Keratinocyte (primary cell): ENCODE results near the gene MGAT1. TPM values are rescaled to one million over a fixed set of nuclear protein-coding genes. Genes with fewer than 3 reads are reported as not detected.

ENCODE experiments used
- DNase-seq: peaks from one replicate; pipeline ENCODE4 v3.0.0-alpha.2; 2011; ENCODE audit warnings: low read depth, missing footprints, low spot score
- FAIRE-seq: peaks from 2 replicates; lab custom pipeline; 2011; peaks lifted over from hg19 to GRCh38; lab: Jason Lieb, UNC
- H2AFZ ChIP-seq: 2 replicates; pipeline ENCODE4 v1.6.0; 2012; ENCODE audit warnings: low read length, control low read depth, inconsistent platforms; ENCODE audit not compliant: control insufficient read depth
- H3K27ac ChIP-seq: 2 replicates; pipeline ENCODE4 v1.5.1; 2011; ENCODE audit warnings: low read length; ENCODE audit not compliant: control insufficient read depth, insufficient read depth
- H3K27me3 ChIP-seq: 3 replicates; pipeline ENCODE4 v1.6.0; 2011; ENCODE audit warnings: low read length; ENCODE audit not compliant: control insufficient read depth, insufficient read depth; ENCODE audit errors: extremely low read depth
- H3K36me3 ChIP-seq, 2 experiments: 2 replicates in 1 of 2; 3 replicates in 1 of 2; pipeline ENCODE4 v1.5.1; 2011; ENCODE audit warnings: low read length in 2 of 2, mild to moderate bottlenecking in 1 of 2; ENCODE audit not compliant: control insufficient read depth in 2 of 2, insufficient read depth in 2 of 2; ENCODE audit errors: extremely low read depth in 1 of 2
- H3K4me1 ChIP-seq: 3 replicates; pipeline ENCODE4 v1.5.1; 2011; ENCODE audit warnings: low read length; ENCODE audit not compliant: control insufficient read depth, insufficient read depth; ENCODE audit errors: extremely low read depth
- H3K4me2 ChIP-seq: 3 replicates; pipeline ENCODE4 v1.6.0; 2011; ENCODE audit warnings: low read depth, low read length; ENCODE audit not compliant: control insufficient read depth, insufficient read depth; ENCODE audit errors: extremely low read depth
- H3K4me3 ChIP-seq, 3 experiments: fragments of 200-600 bp in 1 of 3; sonication (generic) in 1 of 3; 2 replicates in 2 of 3; 3 replicates in 1 of 3; pipeline ENCODE4 v1.5.1; 2011 to 2016; ENCODE audit warnings: low read length in 3 of 3, mild to moderate bottlenecking in 3 of 3, control low read depth in 2 of 3, inconsistent platforms in 1 of 3, low read depth in 1 of 3, mixed read lengths in 1 of 3, mixed run types in 1 of 3, moderate library complexity in 1 of 3; ENCODE audit not compliant: control insufficient read depth in 2 of 3, insufficient read depth in 2 of 3; ENCODE audit errors: extremely low read depth in 1 of 3
- H3K79me2 ChIP-seq: 2 replicates; pipeline ENCODE4 v1.6.0; 2012; ENCODE audit warnings: low read length; ENCODE audit not compliant: control insufficient read depth, insufficient read depth
- H3K9ac ChIP-seq: 3 replicates; pipeline ENCODE4 v1.6.0; 2011; ENCODE audit warnings: low read length; ENCODE audit not compliant: control insufficient read depth, insufficient read depth; ENCODE audit errors: extremely low read depth
- H3K9me1 ChIP-seq: 3 replicates; pipeline ENCODE4 v1.6.0; 2011; ENCODE audit warnings: low read length; ENCODE audit not compliant: control insufficient read depth, insufficient read depth; ENCODE audit errors: extremely low read depth
- H3K9me3 ChIP-seq: 2 replicates; pipeline ENCODE4 v1.5.1; 2012; ENCODE audit warnings: low read depth, low read length; ENCODE audit not compliant: control insufficient read depth
- H4K20me1 ChIP-seq: 3 replicates; pipeline ENCODE4 v1.6.0; 2011; ENCODE audit warnings: low read length; ENCODE audit not compliant: control insufficient read depth, insufficient read depth; ENCODE audit errors: extremely low read depth
- CTCF ChIP-seq, 3 experiments: IDR thresholded peaks in 1 of 3; conservative IDR thresholded peaks in 1 of 3; optimal IDR thresholded peaks in 1 of 3; 2 replicates in 2 of 3; 3 replicates in 1 of 3; pipeline versions ENCODE3 to v1.5.1; 2011; ENCODE audit warnings: low read length in 3 of 3, mild to moderate bottlenecking in 3 of 3, moderate library complexity in 2 of 3, control low read depth in 1 of 3, inconsistent platforms in 1 of 3; ENCODE audit not compliant: insufficient read depth in 2 of 3; ENCODE audit errors: extremely low read depth in 1 of 3
- EZH2 ChIP-seq: IDR thresholded peaks from one replicate; pipeline ENCODE4 v1.6.1; 2012; ENCODE audit warnings: inconsistent platforms, mild to moderate bottlenecking, low read length, moderate library complexity
- dilution Hi-C: fragments of 300-500 bp; cut with MboI; formaldehyde crosslinking; loops from one replicate; pipeline ENCODE4 v1.7.0; 2020; ENCODE audit warnings: low sequenced_read_pairs; ENCODE audit not compliant: extremely low pct_ligation_motif_present
- polyA plus RNA-seq, 5 experiments: library from polyadenylated mRNA; depleted of rRNA in 3 of 5; stranded (reverse) in 3 of 5; stranded (forward) in 1 of 5; unstranded in 1 of 5; fragments of >200 nt; gene quantifications; 1 replicate in 1 of 5; 2 replicates in 3 of 5; 3 replicates in 1 of 5; pipeline versions ENCODE4 v1.2.1 to v1.2.3, GENCODE V29; 2011 to 2012; ENCODE audit warnings: missing spikeins in 2 of 5, low read depth in 1 of 5, low replicate concordance in 1 of 5

MGAT1 gene
- polyA plus RNA-seq, 1 donor (not counting 4 experiments of a cell fraction or from before 2014, with no cell fraction given): 80.3 TPM

DNA sequence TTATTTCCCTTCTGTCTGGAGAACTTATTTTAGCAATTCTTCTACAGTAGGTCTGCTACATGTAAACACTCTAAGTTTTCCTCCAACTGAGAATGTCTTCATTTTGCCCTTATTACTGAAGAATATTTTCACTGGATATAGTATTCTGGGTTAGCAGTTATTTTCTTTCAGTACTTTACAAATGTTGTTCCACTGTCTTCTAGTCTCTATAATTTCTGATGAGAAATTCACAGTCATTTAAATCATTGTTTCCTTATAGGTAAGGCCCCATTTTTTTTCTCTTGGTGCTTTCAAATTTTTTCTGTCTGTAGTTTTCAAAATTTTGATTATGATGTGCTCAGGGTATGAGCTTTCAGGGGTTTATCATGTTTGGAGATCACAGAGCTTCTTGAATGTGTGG, 30.8 kb downstream of the MGAT1 start:
- Histone ChIP-seq H2AFZ (no peak overlapping the region), H3K4me1 (no peaks in the 10 kb centered on the region), H3K27me3 (no peaks in the 10 kb centered on the region), H3K27ac (no peak overlapping the region), H3K9me3 (no peaks in the 10 kb centered on the region), H4K20me1 (no peaks in the 10 kb centered on the region), H3K36me3 (no peaks in the 10 kb centered on the region), H3K4me3 (no peak overlapping the region), H3K9me1 (no peaks in the 10 kb centered on the region), H3K9ac (no peak overlapping the region), H3K79me2 (no peaks in the 10 kb centered on the region), H3K4me2 (no peak overlapping the region)
- TF ChIP-seq CTCF (optimal IDR thresholded peaks at IDR 0.05 in 1 of 3, IDR thresholded peaks at IDR 0.05 in 1 of 3, conservative IDR thresholded peaks at IDR 0.05 in 1 of 3; ENCODE audit: extremely low read depth in 1 of 3, insufficient read depth in 2 of 3, low read length in 3 of 3) (no peak), EZH2 (no peak)
- no peak for DNase-seq
- FAIRE-seq: no peak
- dilution Hi-C loops: no loop called here

DNA sequence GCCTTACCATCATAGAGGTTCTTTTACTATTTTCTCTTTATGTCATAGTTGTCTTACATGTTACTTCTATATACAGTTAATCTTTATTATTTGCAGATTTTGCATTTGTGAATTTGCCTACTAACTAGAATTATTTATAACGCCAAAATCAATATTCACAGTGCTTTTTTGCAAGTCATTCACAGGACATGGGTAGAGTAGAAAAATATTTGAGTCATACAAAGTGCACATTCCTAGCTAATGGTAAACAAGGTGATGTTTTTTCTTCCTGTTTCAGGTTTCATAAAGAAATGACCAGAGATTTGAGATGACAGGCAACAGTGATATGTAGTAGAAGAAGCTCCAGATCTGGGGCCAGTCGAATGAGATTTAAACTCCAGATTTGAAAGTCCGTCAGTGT, 32.8 kb downstream of the MGAT1 start:
- TF ChIP-seq EZH2 (no peak), CTCF (optimal IDR thresholded peaks at IDR 0.05 in 1 of 3, IDR thresholded peaks at IDR 0.05 in 1 of 3, conservative IDR thresholded peaks at IDR 0.05 in 1 of 3; ENCODE audit: extremely low read depth in 1 of 3, insufficient read depth in 2 of 3, low read length in 3 of 3) (no peak)
- dilution Hi-C loops: no loop called here
- Histone ChIP-seq H3K9ac (no peak overlapping the region), H3K4me3 (no peak overlapping the region), H3K9me1 (no peaks in the 10 kb centered on the region), H3K27me3 (no peaks in the 10 kb centered on the region), H3K4me2 (no peak overlapping the region), H3K36me3 (no peaks in the 10 kb centered on the region), H3K4me1 (no peaks in the 10 kb centered on the region), H3K27ac (no peak overlapping the region), H3K9me3 (no peaks in the 10 kb centered on the region), H3K79me2 (no peaks in the 10 kb centered on the region), H4K20me1 (no peaks in the 10 kb centered on the region), H2AFZ (no peak overlapping the region)
- no peak for FAIRE-seq
- no peak for DNase-seq
